Parathyroid adenoma (tissue), 2 donors: ENCODE results near the gene SLC25A47.

Experiments used
- H2AFZ ChIP-seq: fragments of 300-600 bp; sonication (generic); one replicate; pipeline ENCODE4 v1.7.0; 2017; ENCODE audit warnings: antibody characterized with exemption, mild to moderate bottlenecking
- H3K27ac ChIP-seq: fragments of 300-600 bp; sonication (generic); one replicate; pipeline ENCODE4 v1.7.0; 2017
- H3K27me3 ChIP-seq: fragments of 300-600 bp; sonication (generic); one replicate; pipeline ENCODE4 v1.7.0; 2017; ENCODE audit warnings: low read length; ENCODE audit not compliant: control insufficient read depth, insufficient read depth
- H3K36me3 ChIP-seq: fragments of 300-600 bp; sonication (generic); one replicate; pipeline ENCODE4 v1.7.0; 2017; ENCODE audit warnings: low read length; ENCODE audit not compliant: control insufficient read depth, insufficient read depth
- H3K4me1 ChIP-seq: fragments of 300-600 bp; sonication (generic); one replicate; pipeline ENCODE4 v1.7.0; 2017; ENCODE audit warnings: control low read depth
- H3K4me2 ChIP-seq: fragments of 300-600 bp; sonication (generic); one replicate; pipeline ENCODE4 v1.7.0; 2017; ENCODE audit warnings: low read length
- H3K4me3 ChIP-seq: fragments of 300-600 bp; sonication (generic); one replicate; pipeline ENCODE4 v1.7.0; 2017; ENCODE audit warnings: low read depth, low read length
- H3K79me2 ChIP-seq: fragments of 300-600 bp; sonication (generic); one replicate; pipeline ENCODE4 v1.7.0; 2017; ENCODE audit warnings: control low read depth
- H3K9ac ChIP-seq: fragments of 300-600 bp; sonication (generic); one replicate; pipeline ENCODE4 v1.7.0; 2017; ENCODE audit warnings: mild to moderate bottlenecking
- H3K9me3 ChIP-seq: fragments of 300-600 bp; sonication (generic); one replicate; pipeline ENCODE4 v1.7.0; 2017; ENCODE audit warnings: low read length; ENCODE audit not compliant: control insufficient read depth
- TF ChIP-seq, protein P1 (sequence below): fragments of 300-600 bp; sonication (generic); IDR thresholded peaks from one replicate; pipeline ENCODE4 v1.7.0; 2017; ENCODE audit warnings: antibody characterized with exemption, mild to moderate bottlenecking
- donor health status: primary hyperparathyroidism.

Gene SLC25A47

DNA sequence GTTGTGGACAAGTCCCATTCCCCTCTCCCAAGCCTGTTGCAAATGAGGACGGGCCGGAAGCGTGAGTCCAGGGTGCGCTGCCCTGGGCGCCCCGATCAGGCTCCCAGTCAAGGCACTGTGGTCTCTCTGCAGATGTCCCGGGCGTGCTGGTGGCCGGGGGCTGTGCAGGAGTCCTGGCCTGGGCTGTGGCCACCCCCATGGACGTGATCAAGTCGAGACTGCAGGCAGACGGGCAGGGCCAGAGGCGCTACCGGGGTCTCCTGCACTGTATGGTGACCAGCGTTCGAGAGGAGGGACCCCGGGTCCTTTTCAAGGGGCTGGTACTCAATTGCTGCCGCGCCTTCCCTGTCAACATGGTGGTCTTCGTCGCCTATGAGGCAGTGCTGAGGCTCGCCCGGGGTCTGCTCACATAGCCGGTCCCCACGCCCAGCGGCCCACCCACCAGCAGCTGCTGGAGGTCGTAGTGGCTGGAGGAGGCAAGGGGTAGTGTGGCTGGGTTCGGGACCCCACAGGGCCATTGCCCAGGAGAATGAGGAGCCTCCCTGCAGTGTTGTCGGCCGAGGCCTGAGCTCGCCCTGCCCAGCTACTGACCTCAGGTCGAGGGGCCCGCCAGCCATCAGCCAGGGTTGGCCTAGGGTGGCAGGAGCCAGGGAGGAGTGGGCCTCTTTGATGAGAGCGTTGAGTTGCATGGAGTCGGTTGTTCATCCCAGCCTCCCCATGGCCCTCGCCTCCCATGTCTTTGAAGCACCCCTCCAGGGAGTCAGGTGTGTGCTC lies 6.3 kb downstream of the SLC25A47 start:
- TF ChIP-seq, protein P1, sequence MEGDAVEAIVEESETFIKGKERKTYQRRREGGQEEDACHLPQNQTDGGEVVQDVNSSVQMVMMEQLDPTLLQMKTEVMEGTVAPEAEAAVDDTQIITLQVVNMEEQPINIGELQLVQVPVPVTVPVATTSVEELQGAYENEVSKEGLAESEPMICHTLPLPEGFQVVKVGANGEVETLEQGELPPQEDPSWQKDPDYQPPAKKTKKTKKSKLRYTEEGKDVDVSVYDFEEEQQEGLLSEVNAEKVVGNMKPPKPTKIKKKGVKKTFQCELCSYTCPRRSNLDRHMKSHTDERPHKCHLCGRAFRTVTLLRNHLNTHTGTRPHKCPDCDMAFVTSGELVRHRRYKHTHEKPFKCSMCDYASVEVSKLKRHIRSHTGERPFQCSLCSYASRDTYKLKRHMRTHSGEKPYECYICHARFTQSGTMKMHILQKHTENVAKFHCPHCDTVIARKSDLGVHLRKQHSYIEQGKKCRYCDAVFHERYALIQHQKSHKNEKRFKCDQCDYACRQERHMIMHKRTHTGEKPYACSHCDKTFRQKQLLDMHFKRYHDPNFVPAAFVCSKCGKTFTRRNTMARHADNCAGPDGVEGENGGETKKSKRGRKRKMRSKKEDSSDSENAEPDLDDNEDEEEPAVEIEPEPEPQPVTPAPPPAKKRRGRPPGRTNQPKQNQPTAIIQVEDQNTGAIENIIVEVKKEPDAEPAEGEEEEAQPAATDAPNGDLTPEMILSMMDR = no peak
- Histone ChIP-seq H2AFZ (no peak overlapping the region), H3K9me3 (no peaks in the 10 kb centered on the region), H3K27ac (no peak overlapping the region), H3K9ac (no peak overlapping the region), H3K4me1 (no peaks in the 10 kb centered on the region), H3K79me2 (no peaks in the 10 kb centered on the region), H3K4me3 (no peak overlapping the region), H3K36me3 (no peaks in the 10 kb centered on the region), H3K27me3 (no peaks in the 10 kb centered on the region), H3K4me2 (no peak overlapping the region)

DNA sequence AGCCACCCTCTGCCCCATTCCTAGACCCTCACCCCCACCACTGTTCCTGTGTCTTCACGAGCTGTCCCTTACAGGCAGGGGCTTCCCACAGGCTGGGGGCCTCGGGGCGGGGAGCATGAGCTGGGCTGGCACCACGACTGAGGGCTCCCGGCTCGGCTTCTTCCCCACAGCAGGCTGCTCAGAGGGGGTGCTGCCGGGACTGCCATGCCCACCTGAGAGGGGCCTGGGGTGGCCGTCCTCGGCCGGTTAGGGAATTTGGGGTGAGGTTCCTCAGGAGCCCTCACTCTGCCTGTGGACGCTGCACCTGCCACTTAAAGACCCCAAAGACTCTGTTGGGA lies 6.8 kb downstream of the SLC25A47 start:
- no peak overlapping the region for H3K9ac ChIP-seq
- TF ChIP-seq, protein P1 = no peak
- no peaks in the 10 kb centered on the region for H3K79me2 ChIP-seq
- no peaks in the 10 kb centered on the region for H3K4me1 ChIP-seq
- H3K4me2 ChIP-seq = no peak overlapping the region
- H3K27me3 ChIP-seq = no peaks in the 10 kb centered on the region
- H3K27ac ChIP-seq = no peak overlapping the region
- no peak overlapping the region for H3K4me3 ChIP-seq
- no peaks in the 10 kb centered on the region for H3K9me3 ChIP-seq
- H3K36me3 ChIP-seq = no peaks in the 10 kb centered on the region
- H2AFZ ChIP-seq = no peak overlapping the region

DNA sequence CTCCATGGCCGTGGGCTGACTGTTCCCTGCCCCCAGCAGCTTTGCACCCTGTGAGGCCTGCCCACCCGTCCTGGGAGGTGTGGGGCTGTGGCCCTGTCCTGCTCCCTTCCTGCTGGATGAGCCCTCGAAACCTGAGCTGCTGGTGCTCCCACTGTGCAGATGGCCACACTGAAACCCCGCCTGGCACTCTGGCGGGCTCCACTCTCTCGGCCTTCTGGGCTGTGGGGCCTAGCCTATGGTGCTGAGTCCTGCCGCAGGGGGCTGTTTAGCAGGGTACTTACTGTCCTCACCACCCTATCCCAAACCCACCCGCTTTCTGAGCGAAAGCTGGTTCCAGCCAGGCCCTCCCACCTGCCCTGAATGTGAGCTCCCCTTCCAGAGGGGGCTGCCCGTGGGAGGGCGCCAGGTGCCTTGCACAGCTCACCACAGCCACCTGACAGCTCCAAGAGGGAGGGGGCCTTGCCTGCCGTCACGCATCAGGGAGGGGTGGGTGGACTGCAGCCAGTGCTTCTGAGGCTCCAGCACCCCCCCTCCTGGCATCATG lies 7.3 kb downstream of the SLC25A47 start:
- no peaks in the 10 kb centered on the region for H3K36me3 ChIP-seq
- no peak overlapping the region for H2AFZ ChIP-seq
- H3K27me3 ChIP-seq = no peaks in the 10 kb centered on the region
- H3K9ac ChIP-seq = no peak overlapping the region
- H3K9me3 ChIP-seq = no peaks in the 10 kb centered on the region
- TF ChIP-seq, protein P1 = no peak
- H3K4me3 ChIP-seq = no peak overlapping the region
- no peak overlapping the region for H3K4me2 ChIP-seq
- H3K79me2 ChIP-seq = no peaks in the 10 kb centered on the region
- H3K27ac ChIP-seq = no peak overlapping the region
- H3K4me1 ChIP-seq = no peaks in the 10 kb centered on the region

DNA sequence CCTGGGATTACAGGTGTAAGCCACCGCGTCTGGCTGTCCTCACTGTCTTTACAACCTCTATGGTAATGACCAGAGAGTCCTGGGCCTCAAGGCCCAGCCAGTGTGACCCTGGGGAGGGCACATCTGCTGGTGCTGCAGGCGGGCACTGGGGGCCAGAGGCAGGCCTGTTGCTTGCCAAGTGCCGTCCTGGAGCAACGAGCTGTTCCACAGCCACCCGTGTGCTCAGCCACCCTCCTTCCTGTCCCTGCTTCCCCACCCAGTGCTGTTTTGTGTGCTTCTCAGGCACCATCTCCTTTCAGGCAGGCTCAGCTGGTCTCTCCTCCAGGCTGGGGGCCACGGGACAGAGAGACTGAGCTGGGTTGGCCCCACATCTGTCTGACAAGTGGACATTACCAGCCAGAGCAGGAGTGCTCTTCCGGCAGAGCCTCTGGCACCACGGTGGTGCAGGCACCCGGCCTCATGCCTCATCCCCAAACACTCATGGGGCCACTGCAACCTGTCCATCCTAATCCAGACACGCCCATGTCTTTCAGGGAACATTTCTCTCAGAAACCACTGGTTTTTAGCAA lies 9.0 kb downstream of the SLC25A47 start:
- Histone ChIP-seq H3K27ac (no peak overlapping the region), H3K9me3 (no peaks in the 10 kb centered on the region), H2AFZ (no peak overlapping the region), H3K27me3 (no peaks in the 10 kb centered on the region), H3K79me2 (no peaks in the 10 kb centered on the region), H3K36me3 (no peaks in the 10 kb centered on the region), H3K4me2 (no peak overlapping the region), H3K9ac (no peak overlapping the region), H3K4me1 (no peaks in the 10 kb centered on the region), H3K4me3 (no peak overlapping the region)
- TF ChIP-seq, protein P1 = no peak

DNA sequence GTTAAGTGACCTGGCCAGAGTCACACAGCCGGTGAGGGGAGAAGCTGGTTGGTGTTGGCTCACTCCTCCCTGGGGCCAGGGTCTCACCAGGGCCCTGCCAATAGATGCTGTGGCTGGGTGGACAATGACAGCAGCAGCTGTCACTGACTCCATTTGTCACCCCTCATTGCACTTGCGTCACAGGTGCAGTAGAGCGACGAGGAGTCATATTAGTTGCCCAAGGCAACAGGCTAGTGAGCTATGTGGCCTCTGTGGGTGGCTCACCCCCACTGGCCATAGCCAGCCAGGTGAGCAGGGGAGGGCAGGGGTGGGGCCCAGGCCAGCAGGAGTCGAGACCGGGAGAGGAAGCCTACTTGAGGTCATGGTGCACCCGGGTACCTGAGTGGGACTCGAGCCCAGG lies 9.7 kb downstream of the SLC25A47 start:
- no peak overlapping the region for H3K4me2 ChIP-seq
- H2AFZ ChIP-seq = no peak overlapping the region
- H3K36me3 ChIP-seq = no peaks in the 10 kb centered on the region
- no peaks in the 10 kb centered on the region for H3K27me3 ChIP-seq
- no peaks in the 10 kb centered on the region for H3K4me1 ChIP-seq
- H3K9ac ChIP-seq = no peak overlapping the region
- no peak overlapping the region for H3K4me3 ChIP-seq
- no peak overlapping the region for H3K27ac ChIP-seq
- no peaks in the 10 kb centered on the region for H3K79me2 ChIP-seq
- TF ChIP-seq, protein P1 = no peak
- no peaks in the 10 kb centered on the region for H3K9me3 ChIP-seq
